GM12875 (cell line): Measurements from ENCODE around the gene SMC3.

ENCODE experiments used
- H3K4me3 ChIP-seq: one replicate; pipeline ENCODE4 v1.5.1; 2011; ENCODE audit warnings: low read depth, low read length, control low read depth
- TF ChIP-seq, protein P1 (sequence below): IDR thresholded peaks from 2 replicates; pipeline ENCODE4 v1.5.1; 2011; ENCODE audit warnings: low read depth, mild to moderate bottlenecking, control low read depth, inconsistent platforms, low read length, moderate library complexity, borderline replicate concordance; ENCODE audit not compliant: insufficient read depth

The SMC3 gene

DNA sequence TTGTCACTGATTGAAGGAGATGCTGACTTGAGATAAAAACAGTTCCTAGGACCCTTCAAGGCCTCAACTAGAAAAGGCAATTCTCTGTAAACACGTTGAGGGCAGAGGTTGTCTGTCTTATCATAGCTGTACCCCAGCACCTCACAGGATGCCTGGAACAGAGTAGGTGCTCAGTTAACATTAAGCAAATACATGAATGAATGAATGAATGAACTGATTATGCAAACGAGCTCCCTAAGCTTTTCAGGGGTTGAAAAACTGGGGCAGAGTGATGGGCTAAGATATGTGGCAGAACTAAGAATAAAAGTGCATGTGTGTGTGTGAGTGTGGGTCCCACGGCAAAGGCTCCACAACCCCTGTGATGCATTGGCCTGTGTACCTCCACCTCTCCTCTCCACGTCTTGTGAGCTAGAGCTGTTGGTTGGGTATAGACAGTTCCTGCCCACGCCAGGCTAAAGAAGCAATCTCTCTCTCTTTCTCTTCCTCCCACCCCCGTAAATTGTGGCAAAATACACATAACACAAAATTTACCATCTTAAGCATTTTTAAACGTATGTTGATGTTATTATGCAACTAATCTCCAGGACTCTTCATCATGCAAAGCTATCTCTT lies 20.9 kb upstream of the SMC3 start:
- TF ChIP-seq, protein P1, sequence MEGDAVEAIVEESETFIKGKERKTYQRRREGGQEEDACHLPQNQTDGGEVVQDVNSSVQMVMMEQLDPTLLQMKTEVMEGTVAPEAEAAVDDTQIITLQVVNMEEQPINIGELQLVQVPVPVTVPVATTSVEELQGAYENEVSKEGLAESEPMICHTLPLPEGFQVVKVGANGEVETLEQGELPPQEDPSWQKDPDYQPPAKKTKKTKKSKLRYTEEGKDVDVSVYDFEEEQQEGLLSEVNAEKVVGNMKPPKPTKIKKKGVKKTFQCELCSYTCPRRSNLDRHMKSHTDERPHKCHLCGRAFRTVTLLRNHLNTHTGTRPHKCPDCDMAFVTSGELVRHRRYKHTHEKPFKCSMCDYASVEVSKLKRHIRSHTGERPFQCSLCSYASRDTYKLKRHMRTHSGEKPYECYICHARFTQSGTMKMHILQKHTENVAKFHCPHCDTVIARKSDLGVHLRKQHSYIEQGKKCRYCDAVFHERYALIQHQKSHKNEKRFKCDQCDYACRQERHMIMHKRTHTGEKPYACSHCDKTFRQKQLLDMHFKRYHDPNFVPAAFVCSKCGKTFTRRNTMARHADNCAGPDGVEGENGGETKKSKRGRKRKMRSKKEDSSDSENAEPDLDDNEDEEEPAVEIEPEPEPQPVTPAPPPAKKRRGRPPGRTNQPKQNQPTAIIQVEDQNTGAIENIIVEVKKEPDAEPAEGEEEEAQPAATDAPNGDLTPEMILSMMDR = no peak
- no peak overlapping the region for H3K4me3 ChIP-seq

DNA sequence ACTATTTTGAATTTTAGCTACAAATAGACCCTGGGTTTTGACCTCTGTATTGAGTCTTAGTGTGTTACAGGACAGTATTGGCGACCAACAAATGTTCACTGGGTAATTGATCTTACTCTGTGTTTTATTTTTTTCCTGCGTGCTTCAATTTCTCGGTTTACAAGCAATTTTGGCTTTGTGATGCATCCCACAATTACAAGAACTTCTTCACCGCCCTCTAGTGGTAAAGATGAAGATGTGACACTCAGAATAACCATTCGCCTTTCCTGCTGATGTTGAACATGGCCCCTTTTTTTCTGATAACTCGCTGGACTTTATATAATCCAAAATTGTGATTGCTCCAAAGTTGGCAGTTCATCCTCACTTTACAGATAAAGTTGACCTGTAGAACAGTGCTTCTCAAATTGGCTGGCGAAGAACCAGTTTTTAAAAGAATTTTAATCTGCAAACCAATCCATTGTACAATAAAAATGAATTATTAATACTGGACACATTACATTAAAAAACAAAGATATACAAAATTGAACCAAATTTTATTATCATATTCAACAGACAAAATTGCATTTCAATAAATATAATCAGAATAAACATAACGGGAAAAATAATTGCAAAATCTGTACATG lies 20.2 kb upstream of the SMC3 start:
- H3K4me3 ChIP-seq = no peak overlapping the region
- TF ChIP-seq, protein P1 = peak; percentile 56; the same call in 1 of the 2 replicates

DNA sequence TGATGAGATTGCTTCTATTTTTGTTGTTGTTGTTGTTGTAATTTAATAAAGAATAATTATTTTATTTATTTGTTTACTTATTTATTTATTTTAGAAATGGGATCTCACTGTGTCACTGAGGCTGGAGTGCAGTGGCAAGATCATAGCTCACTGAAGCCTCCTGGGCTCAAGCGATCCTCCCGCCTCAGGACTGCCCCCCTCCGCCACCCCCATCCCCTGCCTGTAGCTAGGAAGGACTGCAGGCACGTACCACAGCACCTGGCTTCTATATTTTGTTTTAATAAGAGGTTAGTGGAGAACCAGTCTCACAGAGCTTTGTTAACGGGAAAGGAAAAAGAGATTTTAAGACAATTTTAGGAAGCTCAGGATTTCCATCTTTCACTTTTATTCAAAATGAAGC lies 19.5 kb upstream of the SMC3 start:
- H3K4me3 ChIP-seq = no peak overlapping the region
- TF ChIP-seq, protein P1 = no peak

DNA sequence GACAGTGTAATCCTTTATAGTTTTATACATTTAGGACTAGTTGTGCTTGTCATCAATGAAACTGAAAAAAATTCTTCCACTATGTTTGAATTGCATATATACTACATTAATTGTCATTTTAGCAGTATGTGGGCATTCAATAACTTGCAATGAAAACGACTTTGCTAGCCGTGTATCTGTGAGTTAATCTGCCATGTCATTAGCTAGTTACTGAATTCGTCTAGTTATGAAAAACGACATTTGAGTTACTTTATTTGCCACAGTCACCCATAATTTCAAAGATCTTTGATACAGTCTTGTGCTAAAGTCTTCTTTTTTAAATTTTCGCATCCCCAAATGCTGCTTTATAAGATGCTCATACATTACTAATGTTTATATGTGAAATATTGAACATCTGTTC lies 18.3 kb upstream of the SMC3 start:
- H3K4me3 ChIP-seq = no peak overlapping the region
- TF ChIP-seq, protein P1 = no peak

DNA sequence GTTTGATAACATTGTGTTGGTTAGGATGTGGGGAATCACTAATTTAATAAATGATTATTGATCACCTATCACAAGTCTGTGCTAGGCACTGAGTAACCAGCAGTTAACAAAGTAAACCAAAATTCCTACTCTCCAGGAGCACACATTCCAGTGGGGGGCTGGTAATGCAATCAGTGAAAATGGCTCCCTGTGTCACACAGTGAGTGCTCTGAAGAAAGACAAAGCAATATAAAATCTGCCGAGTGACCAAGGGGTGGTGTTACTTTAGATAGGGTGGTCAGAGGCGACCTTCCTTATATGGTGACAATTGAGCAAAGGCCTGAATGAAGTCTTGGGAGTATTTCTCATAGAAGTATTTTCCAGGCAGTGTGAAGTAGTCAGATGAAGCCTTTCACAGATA lies 13.6 kb upstream of the SMC3 start:
- no peak overlapping the region for H3K4me3 ChIP-seq
- TF ChIP-seq, protein P1 = no peak

DNA sequence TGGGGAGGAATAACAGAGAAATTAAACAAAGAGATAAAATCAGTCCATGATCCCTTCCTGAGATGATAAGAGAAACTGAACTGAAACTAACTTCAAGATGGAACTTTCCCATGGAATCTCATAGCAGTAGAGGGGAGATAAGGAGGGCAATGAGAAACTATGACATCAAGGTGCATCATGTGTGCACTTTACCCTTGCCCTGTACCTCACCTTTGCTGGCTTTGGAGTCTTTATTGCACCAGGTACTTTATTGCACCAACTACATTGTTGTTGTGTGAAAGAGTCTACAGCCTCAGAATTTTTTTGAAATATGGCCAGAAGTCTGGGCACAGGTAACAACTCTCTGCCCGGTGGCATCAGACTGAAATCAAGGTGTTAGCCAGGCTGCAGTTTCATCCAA lies 11.2 kb upstream of the SMC3 start:
- H3K4me3 ChIP-seq = no peak overlapping the region
- TF ChIP-seq, protein P1 = no peak

DNA sequence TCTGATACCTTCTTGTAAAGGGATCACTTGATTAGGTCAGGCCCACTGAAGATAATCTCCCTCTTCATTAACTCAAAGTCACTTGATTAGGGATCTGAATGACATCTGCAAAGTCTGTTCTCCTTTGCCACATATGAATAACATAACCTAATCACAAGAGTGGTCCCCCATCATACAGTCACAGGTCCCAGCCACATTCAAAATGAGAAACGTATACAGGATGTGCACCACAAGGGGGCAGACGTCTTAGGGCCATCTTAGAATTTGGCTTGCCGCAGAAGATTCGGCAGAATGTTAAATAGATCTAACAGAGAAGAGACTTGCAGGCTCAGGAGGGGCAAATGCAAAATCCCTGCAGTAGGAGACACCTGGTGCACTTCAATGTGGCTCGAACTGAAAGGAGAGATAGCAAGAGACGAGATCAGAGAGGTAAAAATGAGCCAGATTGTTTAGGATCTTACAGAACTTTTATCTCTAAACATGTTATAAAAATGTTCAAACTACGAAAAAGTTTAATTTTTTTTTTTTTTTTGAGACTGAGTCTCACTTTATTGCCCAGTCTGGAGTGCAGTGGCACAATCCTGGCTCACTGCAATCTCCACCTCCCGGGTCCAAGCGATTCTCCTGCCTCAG lies 10.4 kb upstream of the SMC3 start:
- TF ChIP-seq, protein P1 = peak; percentile 68
- H3K4me3 ChIP-seq = no peak overlapping the region
